Neural progenitor cell (in vitro differentiated cells): ENCODE results near the gene ELAPOR1.
A peak's percentile ranks its signal among the peaks of the same experiment; 100 is the strongest.

Experiments
- CTCF ChIP-seq: fragments of 200-600 bp; sonication (generic); IDR thresholded peaks from 2 replicates; pipeline ENCODE4 v1.5.1; 2017; ENCODE audit warnings: antibody characterized with exemption, mild to moderate bottlenecking
- EZH2phosphoT487 ChIP-seq: fragments of 200-600 bp; sonication (generic); IDR thresholded peaks from 2 replicates; pipeline ENCODE4 v1.6.1; 2017; ENCODE audit warnings: antibody characterized with exemption

DNA sequence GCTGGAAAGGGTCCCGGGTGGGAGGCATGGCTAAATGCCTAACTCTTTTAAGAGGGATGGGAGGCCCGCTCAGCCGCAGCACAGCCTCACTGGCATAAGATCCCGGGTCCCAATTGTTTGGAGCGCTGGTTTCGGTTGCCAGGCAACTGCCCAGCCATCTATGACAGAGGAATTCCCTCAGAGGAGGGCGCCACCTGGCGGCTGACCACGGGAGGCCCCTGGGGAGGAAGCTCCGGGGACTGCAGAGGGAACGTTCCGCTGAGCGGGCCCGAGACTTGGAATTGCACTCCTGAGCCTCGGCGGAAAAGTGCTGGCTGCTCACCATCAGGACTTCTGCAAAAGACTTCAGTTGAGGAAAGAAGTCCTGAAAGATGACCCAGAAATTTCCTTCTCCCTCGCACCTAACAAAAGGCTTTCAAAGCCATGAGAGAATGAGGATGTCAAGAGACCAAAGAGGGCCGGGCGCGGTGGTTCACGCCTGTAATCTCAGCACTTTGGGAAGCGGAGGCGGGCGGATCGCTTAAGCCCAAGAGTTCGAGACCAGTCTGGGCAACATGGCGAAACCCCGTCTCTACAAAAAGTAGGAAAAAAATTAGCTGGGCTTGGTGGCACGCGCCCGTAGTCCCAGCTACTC is 1.1 kb upstream of the ELAPOR1 start:
- TF ChIP-seq CTCF (peak; percentile 99), EZH2phosphoT487 (peak; percentile 44)
